SU-DHL-6 (cell line): ENCODE results near the gene ATP11A.

Experiments used
- EZH2phosphoT487 ChIP-seq: fragments of 200-600 bp; sonication (generic), shearing (Covaris generic); conservative IDR thresholded peaks from 2 replicates; pipeline ENCODE4 v1.6.1; 2018; ENCODE audit warnings: mild to moderate bottlenecking, antibody characterized with exemption, low read length, moderate library complexity, mixed read lengths
- TF ChIP-seq, protein P1 (sequence below): fragments of 200-600 bp; sonication (generic); IDR thresholded peaks from one replicate; pipeline ENCODE4 v1.5.1; 2017; ENCODE audit warnings: antibody characterized with exemption, mild to moderate bottlenecking, low read length, moderate library complexity; ENCODE audit not compliant: insufficient read depth, poor library complexity, severe bottlenecking

DNA sequence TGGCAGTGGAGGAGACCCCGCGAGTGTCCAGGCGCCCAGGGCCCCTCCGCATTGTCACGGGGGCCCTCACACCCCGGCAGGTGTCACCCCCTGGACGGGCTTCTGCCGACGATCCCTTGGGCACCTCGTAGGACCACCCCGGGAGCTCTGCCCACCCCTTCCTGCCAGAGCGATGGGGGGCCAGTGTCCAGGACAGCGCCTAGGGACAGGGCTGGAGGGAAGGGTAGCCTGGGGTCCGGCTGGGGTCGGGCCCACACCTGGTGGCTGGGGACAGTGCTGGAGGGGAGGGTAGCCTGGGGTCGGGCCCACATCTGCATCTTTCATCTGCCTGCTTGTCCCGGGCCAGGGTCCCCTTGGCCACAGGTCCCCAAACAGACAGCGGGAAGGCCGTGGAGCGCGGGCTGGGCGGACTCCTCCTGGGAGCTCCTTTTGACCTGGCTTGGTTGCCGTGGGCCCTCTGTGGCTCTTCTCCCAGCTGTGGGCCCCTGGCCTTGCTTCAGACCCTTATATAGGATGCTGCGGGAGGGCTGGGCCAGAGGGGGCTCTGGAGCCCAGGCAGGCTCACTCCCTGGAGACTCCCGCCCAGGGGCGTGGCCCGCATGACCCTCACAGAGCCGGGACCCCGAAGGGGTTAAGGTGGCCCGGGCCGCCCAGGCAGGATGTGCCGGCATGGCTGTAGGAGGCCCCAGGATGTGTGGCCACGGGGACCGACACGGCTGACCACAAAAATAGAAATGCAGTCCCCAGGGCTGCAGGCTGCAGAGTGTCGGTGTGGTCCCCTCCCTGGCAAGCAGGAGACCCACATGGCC lies 205.0 kb downstream of the ATP11A start:
- TF ChIP-seq, protein P1, sequence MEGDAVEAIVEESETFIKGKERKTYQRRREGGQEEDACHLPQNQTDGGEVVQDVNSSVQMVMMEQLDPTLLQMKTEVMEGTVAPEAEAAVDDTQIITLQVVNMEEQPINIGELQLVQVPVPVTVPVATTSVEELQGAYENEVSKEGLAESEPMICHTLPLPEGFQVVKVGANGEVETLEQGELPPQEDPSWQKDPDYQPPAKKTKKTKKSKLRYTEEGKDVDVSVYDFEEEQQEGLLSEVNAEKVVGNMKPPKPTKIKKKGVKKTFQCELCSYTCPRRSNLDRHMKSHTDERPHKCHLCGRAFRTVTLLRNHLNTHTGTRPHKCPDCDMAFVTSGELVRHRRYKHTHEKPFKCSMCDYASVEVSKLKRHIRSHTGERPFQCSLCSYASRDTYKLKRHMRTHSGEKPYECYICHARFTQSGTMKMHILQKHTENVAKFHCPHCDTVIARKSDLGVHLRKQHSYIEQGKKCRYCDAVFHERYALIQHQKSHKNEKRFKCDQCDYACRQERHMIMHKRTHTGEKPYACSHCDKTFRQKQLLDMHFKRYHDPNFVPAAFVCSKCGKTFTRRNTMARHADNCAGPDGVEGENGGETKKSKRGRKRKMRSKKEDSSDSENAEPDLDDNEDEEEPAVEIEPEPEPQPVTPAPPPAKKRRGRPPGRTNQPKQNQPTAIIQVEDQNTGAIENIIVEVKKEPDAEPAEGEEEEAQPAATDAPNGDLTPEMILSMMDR, result no peak
- TF ChIP-seq EZH2phosphoT487, result no peak
